ENCODE data around the gene FRRS1L.

FRRS1L gene

GRCh38 chr9:109176386-109176785, 9.3 kb upstream of the FRRS1L start:
- DNase-seq: no peak

DNA sequence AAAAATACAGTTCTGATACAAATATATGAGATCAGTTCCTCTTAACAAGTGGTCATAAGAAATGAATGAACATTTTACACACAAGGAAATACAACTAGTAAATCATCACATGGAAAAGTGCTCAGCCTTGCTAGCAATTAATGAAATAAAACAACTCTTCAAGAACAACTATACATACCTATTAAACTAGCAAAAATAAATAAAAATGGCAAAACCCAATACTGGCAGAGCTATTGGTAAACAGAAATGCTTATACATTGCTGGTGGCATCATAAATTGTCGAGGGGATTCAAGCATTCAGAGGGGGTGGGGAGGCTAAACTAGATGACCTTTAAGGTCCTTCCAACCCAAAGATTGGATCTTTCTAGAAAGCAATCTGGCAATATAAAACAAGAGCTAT, 5.9 kb upstream of the FRRS1L start:
- DNase-seq: no peak

DNA sequence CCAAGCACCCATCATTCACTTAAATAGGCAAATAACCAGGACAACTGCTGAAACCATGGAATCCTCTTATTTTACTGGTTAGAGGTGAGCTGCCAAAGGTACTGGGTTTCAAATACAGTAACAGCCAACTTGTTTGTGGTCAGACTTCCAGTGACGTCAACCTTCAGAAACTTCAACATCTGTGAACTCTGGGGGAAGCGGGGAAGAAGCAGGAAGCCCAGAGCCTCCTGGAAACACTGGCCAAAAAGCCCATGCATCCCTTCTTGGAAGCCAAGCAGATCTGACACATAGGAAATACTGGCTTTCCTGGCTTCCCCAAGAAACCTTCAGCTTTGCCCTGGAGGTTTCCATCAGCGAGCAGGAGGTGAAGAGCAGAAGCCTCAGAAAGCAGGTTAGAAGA, 4.9 kb upstream of the FRRS1L start:
- DNase-seq: no peak

DNA sequence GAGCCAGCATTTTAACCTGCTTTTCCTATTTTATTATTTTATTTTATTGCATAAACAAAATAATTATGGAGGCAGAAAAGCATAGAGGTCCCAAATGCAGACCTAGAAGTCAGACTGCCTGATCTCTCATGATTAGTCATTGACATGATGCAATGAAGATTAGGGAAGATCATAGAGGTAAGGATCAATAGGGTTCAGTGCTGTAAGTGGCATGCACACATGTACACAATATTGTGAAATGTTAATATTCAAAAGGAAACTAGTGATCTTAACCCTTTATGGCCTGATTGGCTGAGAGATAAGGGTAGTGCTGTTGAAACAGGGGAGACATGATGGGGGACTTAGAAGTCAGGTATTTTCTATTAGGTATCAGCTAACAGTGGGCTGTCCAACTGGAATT, 1.1 kb upstream of the FRRS1L start:
- no peak for DNase-seq

- no peak for DNase-seq
Observed at GRCh38 chr9:109167716-109168115, 667 bp upstream of the FRRS1L start.

GRCh38 chr9:109166171-109166770, 778 bp downstream of the FRRS1L start:
- no peak for DNase-seq

- DNase-seq: no peak
Observed at GRCh38 chr9:109164042-109164441, 3.0 kb downstream of the FRRS1L start.

- DNase-seq: no peak
Observed at GRCh38 chr9:109163194-109163593, 3.9 kb downstream of the FRRS1L start.

GRCh38 chr9:109162677-109163076, 4.4 kb downstream of the FRRS1L start:
- DNase-seq: no peak

- DNase-seq: no peak
Observed at GRCh38 chr9:109161471-109161870, 5.6 kb downstream of the FRRS1L start.

DNA sequence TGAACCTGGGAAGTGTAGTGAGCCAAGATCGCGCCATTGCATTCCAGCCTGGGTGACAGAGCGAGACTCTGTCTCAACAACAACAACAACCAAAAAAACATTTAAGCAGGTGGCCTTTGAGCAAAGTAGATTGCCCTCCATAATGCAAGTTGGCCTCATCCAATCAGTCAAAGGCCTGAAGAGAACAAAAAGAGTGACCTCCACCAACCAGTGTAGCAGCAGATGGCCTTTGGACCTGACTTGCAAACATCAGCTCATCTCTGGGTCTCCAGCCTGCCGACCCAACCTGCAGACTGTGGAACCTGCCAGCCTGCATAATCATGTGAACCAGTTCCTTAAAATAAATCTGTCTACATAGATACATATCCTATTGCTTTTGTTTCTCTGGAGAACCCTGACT, 7.5 kb downstream of the FRRS1L start:
- no peak for DNase-seq

DNA sequence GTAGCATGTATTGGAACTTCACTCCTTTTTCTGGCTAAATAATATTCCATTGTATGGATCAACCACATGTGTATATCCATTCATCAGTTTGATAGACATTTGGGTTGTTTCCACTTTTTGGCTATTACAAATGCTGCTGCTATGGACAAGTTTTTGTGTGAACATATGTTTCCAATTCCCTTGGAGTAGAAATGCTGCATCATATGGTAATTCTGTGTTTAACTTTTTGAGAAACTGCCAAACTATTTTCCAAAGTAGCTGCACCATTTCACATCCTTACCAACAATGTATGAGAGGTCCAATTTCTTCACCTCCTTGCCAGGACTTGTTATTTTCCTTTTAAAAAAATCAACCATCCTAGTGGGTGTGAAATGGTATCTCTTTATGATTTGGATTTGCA, 8.4 kb downstream of the FRRS1L start:
- DNase-seq: no peak

DNA sequence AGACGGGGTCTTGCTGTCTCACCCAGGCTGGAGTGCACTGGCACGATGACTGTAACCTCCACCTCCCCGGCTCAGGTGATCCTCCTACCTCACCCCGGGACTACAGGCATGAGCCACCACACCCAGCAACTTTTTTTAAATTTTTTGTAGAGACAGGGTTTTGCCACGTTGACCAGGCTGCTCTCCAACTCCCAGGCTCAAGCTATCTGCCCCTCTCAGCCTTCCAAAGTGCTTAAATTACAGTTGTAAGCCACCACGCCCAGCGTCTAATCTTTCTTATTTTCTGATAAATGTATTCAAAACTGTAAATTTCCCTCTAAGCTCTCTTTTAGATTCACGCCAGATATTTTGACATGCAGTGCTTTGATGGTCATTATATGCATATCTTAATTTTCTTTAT, 10.3 kb downstream of the FRRS1L start:
- DNase-seq: no peak

- no peak for DNase-seq
Observed at GRCh38 chr9:109150925-109151545, 16.0 kb downstream of the FRRS1L start.

DNA sequence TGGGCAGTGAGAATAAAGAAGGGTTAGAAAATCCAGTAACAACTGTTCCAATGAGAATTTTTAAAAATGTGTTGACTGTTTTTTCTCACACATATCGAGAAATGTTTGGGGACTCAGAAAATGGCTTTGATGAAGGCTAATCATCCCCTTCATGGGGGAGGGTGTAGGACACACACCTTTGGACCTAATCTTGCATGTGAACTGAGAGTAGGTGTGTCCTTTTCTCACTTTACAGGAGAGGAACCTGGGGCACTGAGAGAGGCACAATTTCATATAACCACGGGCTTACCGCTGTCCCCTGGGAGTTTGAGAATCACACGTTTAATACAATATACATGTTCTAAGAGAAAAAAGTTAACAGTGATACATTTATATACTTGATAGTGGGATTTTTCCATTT, 17.3 kb downstream of the FRRS1L start:
- DNase-seq: no peak

GRCh38 chr9:109149089-109149488, 18.0 kb downstream of the FRRS1L start:
- DNase-seq: no peak

GRCh38 chr9:109145051-109145450, 22.0 kb downstream of the FRRS1L start:
- no peak for DNase-seq

DNA sequence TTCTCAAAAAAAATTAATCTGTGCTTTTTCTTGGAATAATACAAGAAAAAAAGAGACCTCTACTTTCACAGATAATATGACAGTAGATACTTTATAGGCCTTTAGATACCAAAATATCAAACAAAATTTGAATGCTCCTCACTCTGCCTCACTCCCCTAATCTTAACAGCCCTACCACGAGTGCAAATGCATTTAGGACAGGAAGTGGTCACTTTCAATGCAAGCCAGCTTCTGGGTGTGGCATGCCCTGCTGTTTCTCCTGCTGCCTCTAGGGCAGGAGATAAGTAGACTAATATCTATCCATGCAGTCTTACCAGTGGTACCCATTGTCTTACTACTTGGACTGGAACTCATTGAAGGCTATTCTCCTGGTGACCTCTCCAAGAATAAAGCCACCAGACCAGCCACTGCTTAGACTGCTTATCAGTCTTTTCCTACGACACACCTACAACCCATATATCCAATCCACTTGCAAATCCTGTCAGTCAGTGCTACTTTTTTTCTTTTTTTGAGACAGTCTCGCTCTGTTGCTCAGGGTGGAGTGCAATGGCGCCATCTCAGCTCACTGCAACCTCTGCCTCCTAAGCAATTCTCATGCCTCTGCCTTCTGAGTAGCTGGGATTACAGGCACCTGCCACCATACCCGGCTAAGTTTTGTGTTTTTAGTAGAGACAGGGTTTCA, 23.0 kb downstream of the FRRS1L start:
- DNase-seq: peak; percentile 10 to 56

DNA sequence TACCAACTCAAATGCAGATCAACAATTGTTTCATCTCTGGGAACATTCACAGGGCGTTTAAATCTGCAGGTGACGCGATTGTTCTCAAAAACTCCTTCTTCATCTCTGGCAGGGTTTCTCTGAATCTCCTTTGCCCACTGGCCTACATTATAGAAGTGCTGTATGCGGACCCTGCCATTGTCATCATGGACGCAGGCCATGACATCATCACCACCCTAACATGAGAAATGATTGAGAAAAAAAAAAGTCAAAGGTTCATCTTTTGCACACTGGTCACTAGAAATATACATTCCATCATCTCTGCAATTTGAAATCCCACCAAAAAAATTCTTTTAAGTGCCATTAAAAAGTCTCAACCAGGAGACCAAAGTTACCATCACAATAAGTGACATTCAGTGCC, 25.7 kb downstream of the FRRS1L start:
- no peak for DNase-seq

DNA sequence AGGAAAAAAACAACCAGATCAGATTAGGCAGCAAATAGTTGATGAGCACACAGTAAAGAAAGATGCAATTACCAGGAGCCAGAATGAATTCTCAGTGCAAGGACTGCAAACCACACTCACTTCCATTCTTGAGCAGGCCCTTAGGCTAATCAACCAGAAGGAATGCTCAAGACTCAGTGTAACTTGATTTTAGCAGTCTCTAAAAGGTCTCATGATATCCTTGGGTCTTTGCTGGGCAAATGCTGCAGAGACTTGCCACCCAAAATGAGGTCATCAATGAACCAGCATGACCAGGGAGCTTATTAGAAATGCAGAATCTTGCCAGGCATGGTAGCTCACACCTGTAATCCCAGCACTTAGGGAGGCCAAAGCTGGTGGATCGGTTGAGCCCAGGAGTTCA, 27.2 kb downstream of the FRRS1L start:
- DNase-seq: no peak

DNA sequence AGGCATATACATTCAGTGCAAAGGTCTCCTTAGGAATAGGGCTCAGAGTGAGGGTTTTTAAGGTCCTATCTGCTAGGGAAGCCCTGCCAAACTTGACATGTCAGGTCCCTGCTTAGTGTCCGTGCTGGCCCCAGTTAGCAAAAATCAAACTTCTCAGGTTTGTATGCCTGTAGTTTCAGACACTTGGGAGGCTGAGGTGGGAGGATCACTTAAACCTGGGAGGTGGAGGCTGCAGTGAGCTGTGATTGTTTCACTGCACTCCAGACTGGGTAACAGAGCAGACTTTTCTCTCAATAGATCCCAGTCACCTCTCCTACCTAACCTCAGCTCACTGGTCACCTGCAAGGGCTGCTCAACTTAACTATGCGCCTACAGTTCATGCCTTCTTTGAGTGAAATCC, 28.6 kb downstream of the FRRS1L start:
- DNase-seq: no peak

DNA sequence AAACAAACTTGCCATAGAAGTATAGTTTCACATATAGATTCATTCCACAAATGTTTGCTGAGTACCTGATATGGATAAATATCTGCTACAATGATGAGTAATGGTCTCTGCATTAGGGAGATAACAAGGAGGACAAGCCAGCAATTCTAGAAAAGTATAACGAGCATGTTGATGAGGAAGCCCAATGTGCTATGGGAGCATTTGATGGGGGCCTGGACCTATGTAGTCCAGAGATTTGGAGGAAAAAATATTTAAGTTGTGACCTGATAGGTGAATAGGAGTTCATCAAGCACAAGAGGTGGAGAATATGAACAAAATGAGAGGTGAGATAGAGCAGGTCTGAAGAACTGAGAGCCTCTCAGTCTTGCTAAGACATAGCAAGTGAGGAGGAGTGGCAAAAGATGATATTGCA, 32.9 kb downstream of the FRRS1L start:
- no peak for DNase-seq

DNA sequence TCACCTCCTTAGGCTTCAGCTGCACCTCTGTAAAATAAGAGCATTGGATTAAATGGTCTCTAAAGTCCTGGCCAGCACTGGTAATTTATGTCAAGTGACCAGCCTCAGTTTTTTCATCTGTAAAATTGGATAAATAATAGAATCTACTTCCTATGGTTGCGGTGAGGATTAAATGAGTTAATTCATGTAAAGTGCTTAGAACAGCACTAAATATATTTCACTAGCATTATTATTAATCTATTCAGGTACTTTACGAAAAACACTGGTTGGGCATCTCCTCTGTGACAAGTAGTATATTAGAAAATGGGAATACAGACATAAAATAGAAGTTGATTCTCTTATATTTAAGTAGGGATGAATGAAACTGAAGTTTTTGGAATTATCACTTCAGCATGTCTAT, 33.5 kb downstream of the FRRS1L start:
- no peak for DNase-seq

DNA sequence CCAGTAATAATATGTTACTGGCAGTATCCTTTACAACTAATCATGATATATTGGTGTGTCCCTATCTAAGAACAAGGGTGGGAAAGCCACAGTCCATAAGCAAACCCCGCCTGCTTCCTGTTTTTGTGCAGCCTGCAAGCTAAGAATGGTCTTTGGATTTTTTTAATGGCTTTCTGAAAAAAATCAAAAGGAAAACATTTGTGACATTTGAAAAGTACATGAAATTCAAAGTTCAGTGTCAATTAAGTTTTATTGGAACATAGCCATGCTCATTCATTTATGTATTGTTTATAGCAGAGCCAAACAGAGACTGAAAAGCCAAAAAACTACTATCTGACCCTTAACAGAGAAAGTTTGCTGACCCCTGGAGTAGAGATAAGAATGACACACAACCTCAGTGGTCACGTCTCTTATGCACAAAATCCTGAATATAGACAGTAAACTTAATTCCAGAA, 34.5 kb downstream of the FRRS1L start:
- no peak for DNase-seq

All from SW 1271 (cell line).